ENCODE measurements around the gene TKT. TPM values are rescaled to one million over a fixed set of nuclear protein-coding genes. Genes with fewer than 3 reads are reported as not detected.

Gene TKT
- total RNA-seq, 1 experiment from 2014 or later = 835 TPM

GRCh38 chr3:53230789-53231188 lies 25.0 kb downstream of the TKT start:
- in situ Hi-C loops (cut with HindIII; ENCODE audit: low pct_unique_long_range_greater_than_20kb, low sequenced_read_pairs) = no loop called here
- DNase-seq (ENCODE audit: low read depth, low spot score) = no peak

DNA sequence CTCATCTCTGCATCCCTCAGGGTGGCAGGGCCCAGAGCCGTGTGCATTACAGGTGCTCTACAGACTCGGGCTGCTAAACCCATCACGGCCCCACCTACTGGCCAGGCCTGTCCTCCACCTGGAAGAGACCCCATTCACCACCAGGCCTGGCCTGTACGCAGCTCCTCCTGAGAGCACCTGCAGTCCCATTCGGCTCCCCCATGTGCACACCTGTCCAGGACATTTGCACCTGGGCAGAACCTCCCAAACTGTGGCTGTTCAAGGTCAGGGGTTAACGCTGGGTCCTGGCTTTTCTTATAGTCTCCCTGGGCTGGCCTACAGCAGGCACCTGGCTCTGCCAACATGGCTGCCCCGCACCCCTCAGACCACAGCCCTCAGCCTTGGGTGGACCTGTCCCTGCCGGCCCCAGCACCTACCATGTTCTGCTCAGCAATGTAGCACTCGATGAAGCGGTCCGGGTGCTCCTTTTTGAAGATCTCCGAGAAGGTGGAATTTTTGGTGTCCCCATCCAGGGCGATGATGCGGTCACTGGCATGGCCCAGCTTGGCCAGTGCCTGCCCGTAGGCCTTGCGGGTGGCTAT lies 25.7 kb downstream of the TKT start:
- no peak for DNase-seq (ENCODE audit: low read depth, low spot score)
- in situ Hi-C loops (cut with HindIII; ENCODE audit: low pct_unique_long_range_greater_than_20kb, low sequenced_read_pairs) = no loop called here

DNA sequence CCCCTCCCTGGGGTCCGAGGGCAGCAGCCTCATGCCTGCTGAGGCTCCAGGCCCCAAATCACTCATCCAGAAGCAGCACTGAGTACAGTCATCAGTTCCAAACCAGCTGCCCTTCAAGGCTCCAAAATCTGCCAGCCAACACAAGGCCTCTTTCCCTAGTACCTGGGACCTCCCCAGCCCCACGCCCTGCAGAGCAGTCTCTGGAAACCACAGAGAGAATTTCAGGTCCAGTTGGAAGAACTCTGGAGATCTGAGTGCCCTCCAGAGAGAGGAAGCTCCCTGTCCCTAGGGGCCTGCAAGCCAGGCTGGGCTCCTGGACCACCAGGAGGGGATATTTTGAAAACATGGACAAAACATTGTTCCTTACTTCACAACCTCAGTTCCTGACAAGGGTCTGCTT lies 26.2 kb downstream of the TKT start:
- in situ Hi-C loops (cut with HindIII; ENCODE audit: low pct_unique_long_range_greater_than_20kb, low sequenced_read_pairs) = no loop called here
- no peak for DNase-seq (ENCODE audit: low read depth, low spot score)

DNA sequence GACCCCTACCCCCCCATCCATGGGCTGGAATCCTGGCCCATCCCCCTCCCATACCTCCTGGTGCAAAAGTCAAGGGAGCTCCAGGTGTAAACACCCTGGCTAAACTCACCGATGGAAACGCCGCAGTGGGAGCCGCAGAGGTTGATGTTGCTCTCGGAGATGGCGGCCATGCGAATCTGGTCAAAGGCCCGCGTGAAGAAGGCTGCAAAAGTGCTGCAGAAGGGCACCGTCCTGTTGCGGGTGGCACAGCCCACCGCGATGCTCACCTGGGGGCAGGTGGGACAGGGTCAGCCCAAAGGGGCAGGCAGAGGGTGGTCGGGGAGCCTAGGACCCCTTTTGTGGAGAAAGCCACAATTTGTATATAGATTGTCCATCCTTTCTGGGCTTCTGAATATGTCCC lies 26.7 kb downstream of the TKT start:
- in situ Hi-C loops (cut with HindIII; ENCODE audit: low pct_unique_long_range_greater_than_20kb, low sequenced_read_pairs) = no loop called here
- DNase-seq (ENCODE audit: low read depth, low spot score) = no peak

GRCh38 chr3:53227993-53228885 lies 27.6 kb downstream of the TKT start:
- no peak for DNase-seq (ENCODE audit: low read depth, low spot score)
- in situ Hi-C loops (cut with HindIII; ENCODE audit: low pct_unique_long_range_greater_than_20kb, low sequenced_read_pairs) = no loop called here

DNA sequence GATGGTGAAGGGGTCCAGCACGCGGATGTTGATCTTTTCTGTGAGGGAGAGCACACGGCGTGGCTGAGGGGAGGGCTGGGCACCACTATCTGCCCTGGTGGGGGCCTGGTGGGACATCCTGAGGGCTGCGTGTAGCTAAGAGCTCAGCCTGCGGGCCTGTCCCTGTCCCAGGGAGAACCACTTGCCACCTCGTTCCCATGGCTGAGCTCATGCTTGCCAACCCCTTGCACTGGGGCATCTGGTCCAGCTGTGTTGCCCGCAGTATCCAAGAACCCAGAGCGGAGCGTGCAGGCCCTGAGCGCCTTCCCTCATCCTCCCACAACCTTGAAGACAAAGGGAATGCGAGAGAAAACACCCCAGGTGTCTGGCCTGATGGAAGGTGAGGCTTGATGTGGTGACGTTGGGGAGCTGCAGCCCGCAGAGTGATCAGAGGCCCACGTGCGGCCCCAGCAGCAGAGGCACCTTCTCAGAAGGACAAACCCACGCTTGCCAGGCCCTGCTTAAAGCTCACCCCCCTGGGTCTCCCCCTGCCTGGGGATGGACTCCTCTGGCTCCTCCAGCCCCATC lies 28.9 kb downstream of the TKT start:
- in situ Hi-C loops (cut with HindIII; ENCODE audit: low pct_unique_long_range_greater_than_20kb, low sequenced_read_pairs) = no loop called here
- DNase-seq (ENCODE audit: low read depth, low spot score) = no peak

DNA sequence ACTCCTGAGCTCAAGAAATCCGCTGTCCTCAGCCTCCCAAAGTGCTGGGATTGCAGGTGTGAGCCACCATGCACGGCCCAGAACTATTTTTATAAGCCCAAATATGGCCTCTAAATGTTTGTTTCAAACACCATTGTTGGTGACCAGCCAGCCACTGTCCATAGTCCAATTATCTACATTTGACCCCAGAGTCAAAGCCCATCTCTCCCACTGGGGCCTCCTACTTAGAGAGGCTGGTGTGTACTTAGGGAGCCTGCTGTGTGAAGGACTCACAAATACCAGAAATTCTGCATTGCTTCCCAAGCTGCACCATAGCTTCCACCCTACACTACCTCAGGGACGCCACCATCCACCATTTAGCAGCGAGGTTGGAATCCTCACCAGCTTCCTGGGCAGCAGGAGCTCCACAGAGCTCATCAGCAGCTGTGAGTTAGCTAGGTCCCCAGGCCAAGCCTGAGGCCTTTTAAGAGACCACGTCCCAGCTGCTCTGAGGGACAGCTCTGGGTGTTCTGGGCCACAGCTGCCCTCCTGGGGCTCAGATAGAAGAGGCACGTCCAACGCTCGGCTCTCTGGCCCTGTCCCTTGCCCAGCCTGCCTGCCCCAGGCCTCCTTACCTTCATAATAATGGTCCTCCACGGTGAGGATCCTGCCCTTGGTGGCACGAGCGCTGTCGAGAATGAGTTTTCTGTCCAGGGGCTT lies 29.5 kb downstream of the TKT start:
- DNase-seq (ENCODE audit: low read depth, low spot score) = no peak
- in situ Hi-C loops (cut with HindIII; ENCODE audit: low pct_unique_long_range_greater_than_20kb, low sequenced_read_pairs) = no loop called here

DNA sequence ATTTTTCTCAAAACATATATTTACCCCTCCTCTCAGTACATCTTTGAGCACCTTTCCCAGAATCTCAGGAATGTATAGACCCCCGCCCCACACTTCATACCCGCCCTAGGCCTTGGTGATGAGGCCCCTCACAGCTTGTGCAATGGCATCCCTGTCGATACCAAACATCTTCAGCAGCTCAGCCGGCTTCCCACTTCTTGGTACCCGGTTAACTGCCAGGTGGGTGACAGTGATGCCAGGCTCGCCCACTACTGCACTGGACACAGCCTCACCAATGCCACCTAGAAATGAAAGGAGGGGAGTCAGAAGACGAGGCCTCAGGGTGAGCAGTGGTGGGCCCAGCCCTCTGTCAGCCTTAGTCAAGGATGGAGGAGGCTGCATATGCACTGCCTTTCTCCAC lies 30.2 kb downstream of the TKT start:
- DNase-seq (ENCODE audit: low read depth, low spot score) = no peak
- in situ Hi-C loops (cut with HindIII; ENCODE audit: low pct_unique_long_range_greater_than_20kb, low sequenced_read_pairs) = no loop called here

GRCh38 chr3:53225181-53225580 lies 30.6 kb downstream of the TKT start:
- DNase-seq (ENCODE audit: low read depth, low spot score) = no peak
- in situ Hi-C loops (cut with HindIII; ENCODE audit: low pct_unique_long_range_greater_than_20kb, low sequenced_read_pairs) = no loop called here

DNA sequence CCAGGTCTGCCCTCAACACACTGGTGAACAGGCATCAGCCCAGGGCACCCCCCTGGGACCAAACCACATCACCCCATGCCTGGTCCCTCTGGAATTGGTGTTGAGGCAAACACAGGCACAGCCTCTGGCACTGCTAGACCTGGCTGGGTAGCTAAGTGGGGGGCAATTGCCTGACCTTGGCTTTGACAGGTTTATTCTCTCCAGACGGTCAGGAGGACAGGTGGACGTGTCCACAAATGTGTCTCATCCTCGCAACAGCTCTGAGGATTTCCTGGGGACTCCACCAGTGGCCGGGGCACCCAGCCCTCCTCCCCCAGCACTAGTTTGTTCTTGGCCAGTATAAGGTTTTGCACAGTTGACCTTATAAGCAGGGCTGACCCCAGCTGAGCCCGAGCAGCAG lies 31.3 kb downstream of the TKT start:
- no peak for DNase-seq (ENCODE audit: low read depth, low spot score)
- in situ Hi-C loops (cut with HindIII; ENCODE audit: low pct_unique_long_range_greater_than_20kb, low sequenced_read_pairs) = no loop called here

- in situ Hi-C loops (cut with HindIII; ENCODE audit: low pct_unique_long_range_greater_than_20kb, low sequenced_read_pairs) = no loop called here
Observed at GRCh38 chr3:53224026-53224425, 31.8 kb downstream of the TKT start.

DNA sequence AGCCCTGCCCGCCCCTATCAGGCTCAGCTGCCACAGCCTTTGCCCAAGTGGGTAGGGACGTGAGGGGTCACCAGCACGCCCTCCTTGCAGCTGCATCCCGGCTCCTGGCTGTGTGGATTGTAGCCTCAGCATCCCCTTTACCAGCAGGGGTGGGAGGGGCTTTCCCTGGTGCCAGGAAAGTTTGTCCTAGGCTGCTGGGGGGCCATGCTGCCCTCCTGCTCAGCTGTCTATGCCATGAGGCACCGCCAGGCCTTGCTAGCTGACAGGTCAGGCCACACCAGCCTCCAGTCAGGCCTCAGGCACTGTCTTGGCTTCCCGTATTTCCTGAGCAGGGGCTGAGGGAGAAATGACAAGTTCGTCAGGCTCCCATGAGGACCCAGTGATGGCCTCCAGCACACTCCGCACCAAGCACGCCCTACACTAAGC lies 32.3 kb downstream of the TKT start:
- in situ Hi-C loops (cut with HindIII; ENCODE audit: low pct_unique_long_range_greater_than_20kb, low sequenced_read_pairs) = no loop called here
- no peak for DNase-seq (ENCODE audit: low read depth, low spot score)

More at GRCh38 chr3:53224026-53224425, 31.8 kb downstream of the TKT start:
- no peak for DNase-seq (ENCODE audit: low read depth, low spot score)

- in situ Hi-C loops (cut with HindIII; ENCODE audit: low pct_unique_long_range_greater_than_20kb, low sequenced_read_pairs) = no loop called here
- DNase-seq (ENCODE audit: low read depth, low spot score) = no peak
Observed at GRCh38 chr3:53223025-53223424, 32.8 kb downstream of the TKT start.

GRCh38 chr3:53222183-53222901 lies 33.5 kb downstream of the TKT start:
- in situ Hi-C loops (cut with HindIII; ENCODE audit: low pct_unique_long_range_greater_than_20kb, low sequenced_read_pairs) = no loop called here
- DNase-seq (ENCODE audit: low read depth, low spot score) = peak; percentile 74

DNA sequence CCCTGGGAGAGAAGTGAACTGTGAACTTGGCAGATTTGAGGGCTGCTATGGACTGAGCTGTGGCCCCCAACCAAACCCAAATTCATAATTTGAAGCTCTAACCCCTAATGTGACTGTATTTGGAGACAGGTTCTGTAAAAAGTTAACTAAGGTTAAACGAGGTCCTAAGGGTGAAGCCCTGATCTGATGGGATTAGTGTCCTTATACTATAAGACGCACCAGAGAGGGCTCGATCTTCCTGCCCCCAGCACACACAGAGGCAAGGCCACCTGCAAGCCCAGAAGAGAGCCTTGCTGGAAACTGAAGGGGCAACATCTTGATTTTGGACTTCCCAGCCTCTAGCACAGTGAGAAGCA lies 34.0 kb downstream of the TKT start:
- DNase-seq (ENCODE audit: low read depth, low spot score) = no peak
- in situ Hi-C loops (cut with HindIII; ENCODE audit: low pct_unique_long_range_greater_than_20kb, low sequenced_read_pairs) = no loop called here

GRCh38 chr3:53221345-53221744 lies 34.5 kb downstream of the TKT start:
- no peak for DNase-seq (ENCODE audit: low read depth, low spot score)
- in situ Hi-C loops (cut with HindIII; ENCODE audit: low pct_unique_long_range_greater_than_20kb, low sequenced_read_pairs) = no loop called here

- peak; percentile 91 for DNase-seq (ENCODE audit: low read depth, low spot score)
- in situ Hi-C loops (cut with HindIII; ENCODE audit: low pct_unique_long_range_greater_than_20kb, low sequenced_read_pairs) = no loop called here
Observed at GRCh38 chr3:53219895-53220483, 35.8 kb downstream of the TKT start.

All from SK-MEL-5 (cell line).